ENCODE results near the gene SLC27A1.
"Not testable (repeated sequence)": the region's sequence is repeated elsewhere in the genome, so short reads cannot be mapped to it uniquely, and the experiment has no call there.

The SLC27A1 gene

DNA sequence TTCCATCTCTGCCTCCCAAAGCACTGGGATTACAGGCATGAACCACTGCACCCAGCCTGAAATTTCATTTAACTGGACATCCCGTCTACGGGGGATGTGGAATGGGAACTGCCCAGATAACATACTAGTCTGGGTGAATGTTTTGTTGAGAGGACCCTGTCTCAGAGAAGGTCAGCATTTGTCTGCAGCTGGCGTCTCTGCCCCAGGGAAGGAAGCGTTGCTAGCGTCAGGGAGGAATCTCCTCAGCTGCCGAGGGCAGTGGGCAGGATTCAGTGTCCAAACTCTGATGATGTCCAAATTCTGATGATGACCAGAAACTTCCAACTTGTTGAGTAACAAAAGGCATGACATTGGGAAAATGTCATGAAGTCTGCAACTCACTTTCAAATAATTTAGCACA, 12.7 kb upstream of the SLC27A1 start:
- no peak for DNase-seq

DNA sequence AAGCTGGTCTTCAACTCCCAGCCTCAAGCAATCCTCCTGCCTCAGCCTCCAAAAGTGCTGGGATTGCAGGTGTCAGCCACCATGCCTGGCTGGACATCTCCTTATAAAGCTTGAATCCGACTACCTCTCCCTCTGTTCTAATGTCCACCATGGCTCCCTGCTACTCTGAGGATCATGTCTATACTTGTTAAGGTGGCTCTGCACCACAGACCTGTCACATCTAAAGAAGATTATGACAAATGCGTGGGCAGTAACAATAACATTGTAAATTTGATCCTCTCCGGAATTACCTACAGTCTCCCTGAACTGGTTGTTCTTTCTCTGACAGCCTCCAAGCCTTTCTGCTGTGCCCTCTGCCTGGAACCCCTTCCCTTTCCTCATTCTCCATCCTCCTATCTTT, 11.4 kb upstream of the SLC27A1 start:
- DNase-seq = no peak

DNA sequence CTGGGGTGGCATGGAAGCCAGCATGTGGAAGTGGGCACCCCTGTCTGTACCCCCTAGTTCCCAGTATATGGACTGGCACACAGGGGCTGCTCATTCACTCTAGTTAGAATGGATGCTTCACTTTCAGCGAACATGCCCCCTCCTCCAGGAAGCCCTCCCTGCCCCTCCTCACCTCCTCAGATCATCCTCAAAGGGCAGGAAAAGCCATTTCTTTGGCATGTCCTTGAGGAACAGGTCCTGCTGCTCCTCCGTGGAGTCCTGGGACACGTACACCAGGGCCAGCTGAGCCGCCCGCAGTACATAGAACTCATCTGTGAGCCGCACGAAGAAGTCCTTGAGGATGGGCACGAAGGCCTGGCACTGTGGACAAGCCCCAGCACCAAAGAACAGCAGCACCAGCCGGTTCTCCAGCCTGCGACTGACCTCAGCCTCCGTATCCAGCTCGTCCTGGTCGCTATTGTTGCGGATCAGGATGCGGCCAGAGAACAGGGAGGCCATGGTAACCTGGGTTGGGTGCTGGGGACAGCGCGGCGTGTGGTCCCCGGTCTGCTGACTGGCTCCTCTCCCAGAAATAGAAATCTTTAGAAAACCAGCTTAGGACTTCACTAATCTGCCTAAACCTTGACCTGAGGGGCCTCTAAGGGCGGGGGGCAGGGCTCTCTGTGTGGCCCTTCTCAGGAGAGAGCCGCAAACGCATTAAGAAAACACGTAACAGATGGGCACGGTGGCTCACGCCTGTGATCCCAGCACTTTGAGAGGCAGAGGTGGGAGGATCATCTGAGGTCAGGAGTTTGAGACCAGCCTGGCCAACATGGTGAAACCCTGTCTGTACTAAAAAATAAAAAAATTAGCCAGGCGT, 9.7 kb upstream of the SLC27A1 start, which contains the start of gene NXNL1:
Gene NXNL1 (minus strand): TSS at position 555 of the 859 bp plus-strand sequence. CDS start 57 bp downstream, at position 498.
- no peak for DNase-seq

DNA sequence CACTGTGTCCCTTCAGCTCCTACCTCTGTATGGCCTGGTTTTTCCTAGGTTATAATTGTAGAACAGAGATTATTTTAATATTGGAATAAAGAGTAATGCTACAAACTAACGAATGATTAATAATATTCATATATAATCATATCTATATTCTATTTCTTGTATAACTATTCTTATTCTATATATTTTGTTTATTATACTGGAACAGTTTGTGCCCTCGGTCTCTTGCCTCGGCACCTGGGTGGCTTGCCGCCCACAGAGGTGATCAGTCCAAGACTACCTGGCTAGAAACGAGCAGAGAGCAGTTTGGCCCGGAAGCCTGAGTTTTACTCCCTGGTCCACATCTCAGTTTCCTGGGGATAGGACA, 3.9 kb upstream of the SLC27A1 start:
- no peak for DNase-seq

DNA sequence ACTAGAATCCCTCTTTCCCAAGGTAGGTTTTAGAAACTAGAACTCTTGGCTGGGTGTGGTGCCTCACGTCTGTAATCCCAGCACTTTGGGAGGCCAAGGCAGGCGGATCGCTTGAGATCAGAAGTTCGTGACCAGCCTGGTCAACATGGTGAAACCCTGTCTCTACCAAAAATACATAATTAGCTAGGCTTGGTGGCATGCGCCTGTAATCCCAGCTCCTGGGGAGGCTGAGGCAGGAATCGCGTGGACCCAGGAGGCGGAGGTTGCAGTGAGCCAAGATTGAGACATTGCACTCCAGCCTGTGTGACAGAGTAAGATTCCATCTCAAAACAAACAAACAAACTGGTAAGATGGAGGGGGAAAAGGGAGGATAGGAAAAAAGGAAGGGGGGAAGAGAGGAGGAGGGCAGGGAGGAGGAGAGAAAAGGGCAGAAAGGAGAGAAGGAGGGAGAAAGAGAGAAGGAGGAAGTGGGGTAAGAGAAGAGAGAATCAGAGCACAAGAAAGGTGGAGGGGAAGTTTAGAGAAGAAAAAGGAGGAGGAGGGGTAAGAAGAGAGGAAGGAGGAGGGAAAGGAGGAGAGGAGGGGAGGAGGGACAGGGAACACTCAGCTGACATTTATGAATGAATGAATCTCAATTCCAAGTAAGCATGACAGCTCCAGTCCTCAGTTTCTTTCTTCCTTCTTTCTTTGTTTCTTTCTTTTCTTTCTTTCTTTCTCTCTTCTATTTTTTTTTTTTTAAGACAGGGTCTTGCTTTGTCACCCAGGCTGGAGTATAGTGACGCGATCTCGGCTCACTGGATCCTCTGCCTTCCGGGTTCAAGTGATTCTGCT, 2.6 kb upstream of the SLC27A1 start:
- DNase-seq = no peak

DNA sequence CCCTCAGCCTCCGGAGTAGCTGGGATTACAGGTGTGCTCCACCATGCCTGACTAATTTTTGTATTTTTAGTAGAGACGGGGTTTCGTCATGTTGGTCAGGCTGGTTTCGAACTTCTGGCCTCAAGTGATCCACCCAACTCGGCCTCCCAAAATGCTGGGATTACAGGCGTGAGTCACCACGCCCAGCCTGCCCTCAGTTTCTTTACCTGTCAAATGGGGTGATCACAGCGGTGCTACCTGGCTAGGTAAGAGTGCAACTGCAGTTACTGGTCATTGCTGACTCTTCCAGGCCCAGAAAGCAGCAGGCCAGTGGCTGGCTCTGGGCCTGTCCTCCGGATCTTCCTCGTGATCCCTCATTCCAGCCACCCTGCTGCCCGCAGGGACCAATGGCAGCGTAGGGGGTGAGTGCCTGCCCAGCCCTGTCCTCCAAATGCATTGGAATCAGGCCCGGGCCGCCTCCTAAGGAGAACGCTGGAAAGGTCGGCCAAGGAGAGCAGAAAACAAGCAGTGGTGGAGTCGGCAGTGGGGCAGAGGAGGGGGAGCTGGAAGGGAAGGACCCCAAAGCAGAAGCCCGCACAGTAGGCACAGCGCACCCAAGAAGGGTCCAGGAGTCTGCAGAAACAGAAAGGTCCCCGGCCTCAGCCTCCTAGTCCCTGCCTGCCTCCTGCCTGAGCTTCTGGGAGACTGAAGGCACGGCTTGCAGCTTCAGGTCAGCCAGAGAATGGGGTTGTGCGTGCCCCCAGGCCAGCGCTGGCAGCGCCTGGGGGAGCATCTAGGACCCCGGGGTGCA, 1.8 kb upstream of the SLC27A1 start:
- DNase-seq = no peak

DNA sequence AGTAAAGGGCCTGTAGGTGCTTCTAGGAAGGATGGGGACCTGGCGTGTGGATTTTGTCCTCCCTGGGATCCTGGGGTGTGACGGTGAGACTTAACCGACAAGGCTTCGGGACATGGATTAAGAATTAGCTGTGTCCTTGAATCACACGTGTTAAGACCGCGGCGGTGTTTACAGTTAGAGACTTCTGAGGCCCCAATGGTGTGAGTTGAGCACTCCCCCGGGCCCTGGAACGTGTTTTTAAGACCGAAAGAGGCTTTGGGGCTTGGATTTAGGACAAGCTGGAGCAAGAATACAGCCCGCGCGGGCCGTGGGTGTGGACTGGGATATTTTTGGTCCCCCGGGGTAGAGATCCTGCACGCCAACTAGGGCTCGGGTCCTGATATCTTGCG, 1.2 kb upstream of the SLC27A1 start:
- DNase-seq = no peak

DNA sequence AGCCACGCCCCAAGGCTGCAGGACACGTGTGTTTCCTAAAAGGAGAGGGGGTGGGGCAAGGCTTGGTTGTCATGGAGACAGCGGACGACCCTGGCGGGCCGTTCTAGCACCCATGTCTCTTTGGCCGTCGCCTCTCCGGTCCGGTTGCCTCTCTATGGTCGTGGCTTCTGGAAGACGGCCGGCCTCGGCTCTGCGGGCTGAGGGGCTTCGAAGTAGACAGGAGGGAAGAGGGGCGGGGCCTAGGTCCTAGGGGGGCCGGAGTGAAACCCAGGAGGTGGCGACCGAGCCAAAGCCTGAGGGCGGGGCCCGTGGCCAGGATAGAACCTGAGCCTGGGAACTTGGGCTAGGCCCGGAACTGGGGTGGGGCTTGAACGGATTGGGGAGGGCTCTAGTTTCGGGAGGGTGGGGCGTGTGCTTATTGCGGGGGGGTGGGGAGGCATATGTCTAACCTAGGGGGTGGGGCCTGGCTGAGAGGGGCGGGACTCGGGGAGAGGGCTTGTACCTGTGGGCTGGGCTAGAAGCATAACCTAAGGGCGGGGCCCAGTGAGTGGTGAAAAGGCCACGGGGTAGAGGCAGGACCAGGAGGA, 750 bp upstream of the SLC27A1 start:
- DNase-seq = no peak

DNA sequence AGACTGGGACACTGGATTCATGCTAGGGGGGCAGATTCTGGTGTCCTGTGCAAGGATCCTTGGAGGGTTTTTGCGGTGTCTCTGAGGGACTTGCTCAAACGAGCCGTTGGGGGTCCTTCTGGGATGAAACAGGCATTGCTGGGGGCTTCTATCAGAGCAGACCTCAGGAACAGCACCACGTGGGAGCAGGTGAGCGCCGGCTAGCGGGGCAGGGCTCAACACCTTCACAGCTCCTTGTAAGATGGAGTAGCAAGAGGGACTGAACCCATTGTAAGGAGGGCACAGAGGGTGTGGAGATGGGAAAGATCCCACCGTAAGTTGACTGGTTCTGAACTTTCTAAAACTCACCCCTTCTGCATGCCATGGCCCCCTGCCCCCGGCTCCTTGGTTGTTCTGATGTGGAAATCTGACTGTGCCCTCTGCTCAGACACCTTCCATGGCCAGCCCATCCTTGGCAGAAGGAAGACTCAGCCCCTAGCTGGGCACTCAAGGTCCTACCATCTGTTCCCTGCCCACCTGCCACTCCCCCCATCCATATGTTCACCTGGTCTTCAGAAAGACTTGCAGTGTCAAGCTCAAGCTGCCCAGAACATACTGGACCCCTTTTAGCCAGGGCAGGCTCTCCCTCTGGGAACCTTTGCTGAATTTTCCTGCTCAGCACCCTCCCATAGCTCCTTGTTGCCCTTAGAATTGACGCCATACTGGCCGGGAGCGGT, 1.2 kb downstream of the SLC27A1 start:
- DNase-seq = no peak

DNA sequence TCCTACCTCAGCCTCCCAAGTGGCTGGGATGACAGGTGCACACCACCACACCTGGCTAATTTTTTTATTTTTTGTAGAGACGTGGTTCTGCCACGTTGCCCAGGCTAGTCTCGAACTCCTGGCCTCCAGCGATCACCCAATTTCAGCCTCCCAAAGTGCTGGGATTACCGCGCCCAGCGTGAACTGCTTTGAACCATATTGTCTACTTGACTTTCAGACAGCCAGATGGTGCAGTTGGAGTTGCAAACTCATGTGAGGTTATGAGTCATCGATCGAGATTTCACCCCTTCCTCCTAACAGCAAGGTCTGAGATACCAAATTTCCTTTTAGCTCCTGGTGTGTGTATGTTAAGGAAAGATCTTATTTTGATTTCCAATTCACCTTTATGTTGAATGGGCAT, 2.7 kb downstream of the SLC27A1 start:
- DNase-seq = no peak

DNA sequence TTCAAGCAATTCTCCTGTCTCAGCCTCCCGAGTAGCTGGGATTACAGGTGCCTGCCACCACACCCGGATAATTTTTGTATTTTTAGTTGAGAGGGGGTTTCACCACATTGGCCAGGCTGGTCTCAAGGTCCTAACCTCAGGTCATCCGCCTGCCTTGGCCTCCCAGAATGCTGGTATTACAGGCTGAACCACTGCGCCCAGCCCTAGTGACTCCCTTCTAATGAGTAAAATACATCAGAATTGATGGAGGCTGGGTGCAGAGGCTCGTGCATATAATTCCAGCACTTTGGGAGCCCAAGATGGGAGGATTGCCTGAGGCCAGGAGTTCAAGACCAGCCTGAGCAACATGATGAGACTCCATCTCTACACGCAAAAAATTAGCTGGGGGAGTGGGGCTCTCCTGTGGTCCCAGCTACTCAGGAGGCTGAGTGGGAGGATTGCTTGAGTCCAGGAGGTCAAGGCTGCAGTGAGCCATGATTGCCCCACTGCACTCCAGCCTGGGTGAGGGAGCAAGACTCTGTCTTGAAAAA, 4.8 kb downstream of the SLC27A1 start:
- DNase-seq = not testable (repeated sequence)

DNA sequence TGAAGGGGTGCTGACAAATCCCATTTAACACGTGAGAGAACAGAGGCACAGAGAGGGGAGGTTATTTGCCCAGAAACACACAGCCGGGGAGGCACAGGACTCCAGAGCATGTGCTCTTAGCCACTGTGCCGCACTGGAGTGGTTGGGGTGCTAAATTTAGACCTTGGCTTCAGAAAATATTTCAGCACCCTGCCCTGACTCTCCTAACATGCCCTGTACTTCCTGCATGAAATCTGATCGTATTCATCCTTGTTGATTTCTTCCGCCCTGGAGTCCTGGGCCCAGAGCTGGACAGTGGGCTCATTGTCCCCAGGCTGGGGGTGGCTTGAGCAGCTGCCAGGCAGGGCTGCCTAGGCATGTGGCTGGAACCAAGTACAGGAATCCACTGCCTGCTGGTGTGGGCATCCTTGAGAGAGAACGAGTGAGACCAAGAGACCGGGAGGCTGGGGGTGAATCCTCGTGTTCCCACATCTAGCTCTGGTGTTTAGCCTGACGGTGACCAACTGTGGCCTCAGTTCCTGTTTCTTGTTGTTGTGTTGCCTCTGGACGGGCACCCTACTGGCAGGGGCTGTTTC, 5.3 kb downstream of the SLC27A1 start:
- no peak for DNase-seq

DNA sequence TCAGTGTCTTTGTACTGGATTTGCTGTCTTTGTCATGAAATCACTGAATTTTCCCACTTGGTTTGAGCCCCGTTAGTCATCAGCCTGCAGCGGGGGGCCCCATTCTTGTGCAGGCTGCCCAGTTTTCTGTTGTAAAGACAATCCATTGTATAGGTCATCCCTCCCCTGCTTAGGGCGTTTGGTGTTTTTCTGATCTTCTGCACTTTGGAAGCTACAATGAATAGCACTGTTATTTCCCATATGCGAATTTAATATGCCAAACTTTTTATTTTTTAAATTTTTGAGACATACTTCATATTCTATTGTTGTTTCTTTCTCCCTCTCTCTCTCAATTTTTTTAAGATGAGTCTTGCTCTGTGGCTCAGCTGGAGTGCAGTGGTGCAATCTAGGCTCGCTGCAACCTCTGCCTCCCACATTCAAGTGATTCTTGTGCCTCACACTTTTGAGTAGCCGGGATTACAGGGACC, 9.0 kb downstream of the SLC27A1 start:
- no peak for DNase-seq

DNA sequence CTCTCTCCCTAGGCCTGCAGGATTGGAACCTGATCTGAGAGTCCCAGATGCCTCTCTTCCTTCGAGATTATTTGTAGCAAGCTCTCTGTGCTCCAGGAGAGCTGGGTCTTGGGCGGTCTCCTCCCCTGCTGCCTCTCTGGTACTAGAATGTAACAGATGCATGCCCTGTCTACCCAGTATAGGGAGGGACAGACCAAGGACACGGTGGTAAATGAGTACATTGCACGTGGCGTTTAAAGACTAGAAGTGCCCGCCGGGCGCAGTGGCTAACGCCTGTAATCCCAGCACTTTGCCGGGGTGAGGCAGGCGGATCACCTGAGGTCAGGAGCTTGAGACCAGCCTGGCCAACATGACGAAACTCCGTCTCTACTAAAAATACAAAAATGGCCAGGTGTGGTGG, 11.7 kb downstream of the SLC27A1 start:
- DNase-seq = no peak

DNA sequence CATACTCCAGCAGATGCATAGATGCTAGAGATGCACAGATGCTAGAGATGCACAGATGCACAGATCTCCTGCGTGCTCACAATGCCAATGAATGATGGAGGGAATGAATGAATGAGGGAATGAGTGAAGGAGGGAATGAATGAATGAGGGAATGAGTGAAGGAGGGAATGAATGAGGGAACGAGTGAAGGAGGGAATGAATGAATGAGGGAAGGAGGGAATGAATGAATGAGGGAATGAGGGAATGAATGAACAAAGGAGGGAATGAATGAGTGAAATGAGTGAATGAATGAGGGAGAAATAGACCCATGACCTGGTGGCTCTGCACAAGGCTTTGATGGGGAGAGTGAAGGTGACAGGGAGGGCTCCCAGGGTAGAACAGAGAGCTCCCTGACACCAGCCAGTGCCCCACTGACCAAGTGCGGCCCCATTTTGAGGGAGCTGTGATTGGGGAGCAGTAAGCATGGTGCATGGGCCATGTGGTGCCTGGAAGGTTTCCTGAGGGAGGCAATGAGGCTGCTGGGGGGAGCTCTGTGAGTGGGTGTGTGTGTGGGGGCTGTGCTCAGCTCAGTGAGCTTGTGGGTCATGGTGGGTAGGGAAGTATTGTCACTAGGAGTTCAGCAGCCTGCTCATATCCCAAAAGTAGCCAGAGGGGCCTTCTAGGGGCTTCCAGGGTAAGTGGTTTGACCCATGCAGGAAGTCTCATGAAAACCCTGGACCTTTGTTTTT, 12.7 kb downstream of the SLC27A1 start:
- no peak for DNase-seq

DNA sequence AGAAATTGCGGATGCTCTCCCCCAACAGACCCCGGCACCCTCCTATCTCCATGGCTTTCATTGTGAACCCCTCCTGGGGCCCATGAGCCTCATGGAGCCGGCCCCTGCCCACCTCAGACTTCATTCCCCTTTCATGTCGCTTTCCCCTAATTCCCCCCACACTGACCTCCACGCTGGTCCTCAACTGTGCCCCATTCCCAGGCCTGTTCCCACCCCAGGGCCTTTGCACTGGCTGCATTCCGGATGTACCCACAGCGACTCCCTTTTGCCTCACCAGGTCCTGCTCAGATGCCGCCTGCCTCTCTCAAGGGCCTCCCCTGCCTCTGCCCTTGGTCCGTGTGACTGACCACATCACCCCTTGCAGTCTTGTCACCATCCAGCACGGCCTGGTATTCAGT, 13.3 kb downstream of the SLC27A1 start:
- no peak for DNase-seq

DNA sequence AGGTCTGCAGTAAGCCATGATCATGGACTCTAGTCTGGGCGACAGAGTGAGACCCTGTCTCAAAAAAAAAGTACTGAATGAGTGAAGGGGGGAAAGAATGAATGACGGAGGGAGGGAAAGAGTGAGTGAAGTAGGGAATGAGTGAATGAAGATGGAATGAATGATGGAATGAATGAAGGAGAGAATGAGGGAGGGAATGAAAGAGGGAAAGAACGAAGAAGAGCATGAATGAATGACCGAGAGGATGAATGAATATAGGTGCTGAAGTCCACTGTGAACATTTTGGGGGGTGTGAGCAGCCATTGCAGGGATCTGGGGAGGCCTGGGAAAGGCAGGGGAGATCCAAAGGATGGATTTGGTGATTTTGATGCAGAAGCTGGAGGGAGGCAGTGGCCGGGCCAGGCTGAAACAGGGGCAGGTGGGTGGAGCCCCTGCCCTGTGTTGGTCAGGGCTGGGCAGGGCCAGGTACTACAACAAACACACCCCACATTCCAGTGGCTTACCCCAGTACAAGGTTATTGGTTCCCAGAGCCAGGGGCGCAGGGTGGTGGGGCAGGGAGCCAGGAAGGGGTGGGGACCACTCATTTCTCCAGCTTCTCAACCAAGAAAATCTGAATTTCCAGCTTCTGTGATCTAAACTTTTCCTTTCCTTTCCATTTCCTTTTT, 14.3 kb downstream of the SLC27A1 start:
- no peak for DNase-seq

DNA sequence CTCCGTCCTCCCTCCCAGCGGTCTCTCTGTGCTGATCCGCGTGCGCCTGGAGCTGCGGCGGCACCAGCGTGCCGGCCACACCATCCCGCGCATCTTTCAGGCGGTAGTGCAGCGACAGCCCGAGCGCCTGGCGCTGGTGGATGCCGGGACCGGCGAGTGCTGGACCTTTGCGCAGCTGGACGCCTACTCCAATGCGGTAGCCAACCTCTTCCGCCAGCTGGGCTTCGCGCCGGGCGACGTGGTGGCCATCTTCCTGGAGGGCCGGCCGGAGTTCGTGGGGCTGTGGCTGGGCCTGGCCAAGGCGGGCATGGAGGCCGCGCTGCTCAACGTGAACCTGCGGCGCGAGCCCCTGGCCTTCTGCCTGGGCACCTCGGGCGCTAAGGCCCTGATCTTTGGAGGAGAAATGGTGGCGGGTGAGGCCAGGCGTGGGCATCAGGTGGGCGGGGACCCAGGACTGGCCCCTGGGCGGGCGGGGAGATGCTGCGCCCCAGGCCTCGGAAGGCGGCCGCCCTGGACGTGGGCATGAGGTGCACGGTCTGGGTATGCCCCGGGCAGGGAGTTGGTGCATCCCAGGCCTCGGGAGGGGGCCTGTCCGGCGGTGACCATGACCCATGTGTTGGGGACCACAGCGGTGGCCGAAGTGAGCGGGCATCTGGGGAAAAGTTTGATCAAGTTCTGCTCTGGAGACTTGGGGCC, 16.4 kb downstream of the SLC27A1 start:
- no peak for DNase-seq

DNA sequence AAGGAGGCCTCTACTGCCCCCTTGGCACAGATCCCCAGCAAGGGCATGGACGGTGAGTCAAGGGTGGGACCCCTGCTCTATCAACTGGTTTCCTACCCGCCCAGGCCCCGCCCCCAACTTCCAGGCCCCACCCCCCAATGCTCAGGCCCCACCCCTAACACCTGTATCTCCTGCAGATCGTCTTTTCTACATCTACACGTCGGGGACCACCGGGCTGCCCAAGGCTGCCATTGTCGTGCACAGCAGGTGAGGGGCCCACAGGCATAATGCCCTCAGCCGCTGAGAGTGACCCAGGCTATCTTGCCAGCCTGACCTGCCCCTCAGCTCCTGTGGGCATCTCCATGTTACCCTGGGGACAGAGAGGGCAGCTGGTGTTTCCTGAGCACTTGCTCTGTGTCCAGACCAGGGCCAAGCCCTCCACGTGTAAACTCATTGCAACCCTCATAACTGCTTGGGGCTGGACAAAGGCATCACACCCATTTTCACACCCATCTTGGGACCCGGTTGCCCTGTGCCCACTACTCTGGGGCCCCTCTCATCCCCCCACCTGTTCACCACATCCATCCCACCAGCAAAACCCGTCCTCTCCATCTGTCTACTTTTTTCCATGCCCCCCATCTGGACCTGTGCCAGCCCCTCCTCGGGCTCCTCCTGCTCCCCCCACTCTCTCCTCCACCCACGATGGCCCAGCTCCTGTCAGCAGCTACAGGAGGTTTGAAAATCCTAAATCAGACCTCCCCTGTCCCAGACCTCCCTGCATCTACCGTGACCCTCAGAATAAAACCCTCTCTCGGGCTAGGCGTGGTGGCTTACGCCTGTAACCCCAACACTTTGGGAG, 17.2 kb downstream of the SLC27A1 start:
- DNase-seq = no peak

Measured in KG1 (cell line).